A204.1 (cell line): ENCODE results near the gene FAM120A.
A peak's percentile ranks its signal among the peaks of the same experiment; 100 is the strongest.

Source experiments
- FAIRE-seq: peaks from 2 replicates; lab custom pipeline; 2012; peaks lifted over from hg19 to GRCh38; lab: Jason Lieb, UNC

Gene FAM120A

DNA sequence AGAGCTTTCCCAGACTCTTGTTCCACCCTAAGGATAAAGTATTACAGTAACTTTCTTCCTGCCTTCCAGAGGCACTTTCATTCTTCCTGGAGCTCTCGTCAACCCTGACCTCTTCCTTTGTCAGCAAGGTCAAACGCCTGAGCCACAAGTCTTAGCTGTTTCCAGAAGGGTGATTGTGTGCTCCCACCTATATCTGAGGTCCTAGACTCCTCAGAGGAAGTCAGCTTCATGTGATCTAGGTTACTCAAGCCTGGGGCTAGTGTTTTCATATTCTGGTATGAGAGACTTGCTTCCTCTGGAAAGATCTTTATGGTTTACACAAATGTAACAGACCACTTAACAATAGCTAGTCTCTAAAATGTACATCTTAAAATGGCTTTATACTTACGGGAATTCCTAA is 5.4 kb upstream of the FAM120A start:
- no peak for FAIRE-seq

DNA sequence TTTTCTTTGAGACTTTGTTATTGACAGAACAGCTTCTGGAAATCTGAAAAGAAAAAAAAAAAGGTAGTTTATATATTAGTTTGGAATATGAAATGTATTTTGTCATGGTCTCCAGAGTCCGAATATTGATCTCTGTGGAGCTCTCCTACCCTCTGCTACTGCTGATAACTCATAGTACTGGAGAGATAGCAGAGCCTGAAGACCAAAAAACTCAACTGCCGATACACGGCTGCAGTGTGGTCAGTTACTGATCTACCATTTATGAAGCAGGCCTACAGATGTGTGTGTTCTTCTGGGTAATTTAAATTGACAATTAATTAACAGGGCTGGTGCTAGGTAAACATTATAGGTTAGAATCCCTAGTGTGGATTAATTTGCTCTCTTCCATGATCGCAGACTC is 3.8 kb upstream of the FAM120A start:
- no peak for FAIRE-seq

DNA sequence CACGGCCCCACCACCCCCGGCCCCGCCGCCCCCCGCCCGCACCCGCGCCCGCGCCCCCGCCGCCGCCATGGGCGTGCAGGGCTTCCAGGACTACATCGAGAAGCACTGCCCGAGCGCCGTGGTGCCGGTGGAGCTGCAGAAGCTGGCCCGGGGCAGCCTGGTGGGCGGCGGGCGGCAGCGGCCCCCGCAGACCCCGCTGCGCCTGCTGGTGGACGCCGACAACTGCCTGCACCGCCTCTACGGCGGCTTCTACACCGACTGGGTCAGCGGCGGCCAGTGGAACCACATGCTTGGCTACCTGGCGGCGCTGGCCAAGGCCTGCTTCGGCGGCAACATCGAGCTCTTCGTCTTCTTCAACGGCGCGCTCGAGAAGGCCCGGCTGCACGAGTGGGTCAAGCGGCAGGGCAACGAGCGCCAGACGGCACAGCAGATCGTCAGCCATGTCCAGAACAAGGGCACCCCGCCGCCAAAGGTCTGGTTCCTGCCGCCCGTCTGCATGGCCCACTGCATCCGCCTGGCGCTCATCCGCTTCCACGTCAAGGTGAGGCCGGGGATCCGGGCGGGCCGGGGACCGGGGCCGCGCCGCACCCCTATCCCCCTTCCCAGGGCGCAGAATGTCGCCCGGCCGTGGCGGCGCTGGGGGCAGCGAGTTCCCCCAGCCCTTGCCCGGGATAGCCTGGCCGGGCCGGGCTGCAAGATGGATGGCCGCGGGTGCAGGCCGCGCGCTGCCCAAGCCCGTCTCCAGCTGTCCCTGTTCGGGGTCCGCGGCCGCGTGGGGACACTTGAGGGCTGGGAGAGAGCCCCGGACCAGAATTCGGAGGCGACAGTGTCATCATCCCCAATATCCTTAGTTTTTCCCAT is 594 bp downstream of the FAM120A start:
- FAIRE-seq, result no peak

DNA sequence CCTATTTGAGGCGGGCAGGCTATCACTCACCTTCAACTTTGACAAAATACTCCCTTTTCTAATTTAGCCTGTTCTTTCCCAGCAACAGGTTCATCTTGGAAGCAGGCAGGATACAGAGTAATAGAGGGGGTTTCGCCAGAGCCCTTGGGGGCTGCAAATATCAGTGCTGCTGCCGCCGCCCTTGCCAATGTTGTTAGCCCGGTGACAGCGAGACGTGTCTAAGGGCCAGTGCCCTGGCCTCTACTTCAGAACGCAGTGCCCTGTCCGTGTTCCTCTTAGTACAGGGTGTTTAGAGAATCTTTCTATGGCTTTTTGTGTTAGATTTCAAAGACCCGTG is 1.2 kb downstream of the FAM120A start:
- FAIRE-seq, result no peak

DNA sequence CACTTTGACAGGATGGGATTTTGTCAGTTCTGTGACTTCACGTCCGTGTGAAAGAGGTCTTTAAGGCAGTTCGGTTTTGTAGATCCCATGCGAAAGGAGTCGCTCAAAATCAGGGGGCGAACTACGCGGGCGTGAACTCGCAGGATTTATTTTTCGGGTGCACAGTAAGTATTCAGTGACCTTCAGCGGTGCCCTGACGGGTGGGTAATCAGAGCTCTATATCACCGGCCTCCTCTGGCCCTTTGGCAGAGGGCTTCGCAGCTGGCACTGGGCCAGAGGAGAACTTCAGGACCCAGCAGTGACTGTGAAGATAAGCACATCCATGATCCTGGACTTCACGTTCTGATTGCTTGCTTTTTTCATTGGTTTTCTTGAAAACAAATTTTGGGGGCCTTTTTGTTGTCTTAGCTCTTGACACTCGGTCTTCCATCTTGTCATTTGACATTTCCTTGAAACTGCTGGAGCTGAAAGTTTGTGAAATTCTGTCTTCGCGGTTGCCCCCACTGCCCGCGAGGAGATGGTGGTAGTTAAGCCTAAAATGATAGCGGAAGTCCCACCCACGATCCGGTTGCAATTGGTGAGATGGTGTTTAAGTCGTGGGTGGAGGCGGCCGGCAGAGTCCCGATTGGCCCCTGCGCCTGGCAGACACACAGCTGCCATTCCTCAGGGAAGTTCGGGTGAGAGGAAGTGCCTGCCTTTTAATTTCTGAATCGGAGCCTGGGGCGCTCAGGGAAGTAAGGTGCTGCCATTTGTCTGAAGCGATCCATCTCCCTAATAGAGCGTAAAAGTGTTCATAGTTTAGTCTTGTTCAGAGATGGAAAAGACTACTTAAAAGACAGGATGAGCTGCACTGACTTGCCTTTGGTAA is 1.8 kb downstream of the FAM120A start, which contains the start of gene FAM120AOS:
FAM120AOS (minus strand) TSS at position 535 of the 868 bp plus-strand sequence. CDS start 872 bp downstream, outside the sequence.
- FAIRE-seq, result peak; percentile 95

DNA sequence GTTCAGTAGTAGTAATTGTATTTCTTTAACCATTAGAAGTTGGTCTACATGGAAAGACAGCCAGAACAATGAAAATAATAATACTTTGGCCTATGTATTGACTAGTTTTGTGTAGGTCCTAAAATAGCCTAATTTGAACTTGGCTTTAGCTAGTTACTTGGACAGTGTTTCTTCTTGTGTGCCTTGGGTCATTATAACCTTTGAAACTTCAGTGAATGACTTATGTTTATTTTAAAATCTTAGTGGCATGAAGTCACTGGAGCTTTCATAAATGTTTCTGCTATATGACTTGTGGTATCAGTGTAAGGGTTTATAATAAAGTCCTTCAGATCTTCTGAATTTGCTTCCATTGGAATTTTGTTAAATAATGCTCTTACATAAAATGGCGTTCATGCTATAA is 4.5 kb downstream of the FAM120A start:
- FAIRE-seq, result no peak

DNA sequence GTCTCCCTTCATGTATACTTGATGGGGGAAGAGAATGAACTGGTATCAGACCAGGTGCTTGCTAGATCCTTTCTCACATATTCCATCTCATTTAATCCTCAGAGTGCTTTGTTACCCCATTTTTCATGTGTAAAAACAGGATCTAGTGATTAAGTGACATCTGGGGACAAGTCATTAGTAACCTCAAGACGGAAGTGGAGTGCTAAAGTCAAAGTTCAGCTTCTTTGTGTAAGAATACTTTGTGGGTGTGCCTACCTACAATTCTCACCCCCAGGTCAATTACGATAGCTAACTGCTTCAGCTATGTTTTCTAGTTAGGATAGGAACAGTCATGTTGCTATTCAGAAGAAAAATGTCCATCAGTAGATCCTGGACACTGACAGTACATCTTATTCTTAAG is 5.0 kb downstream of the FAM120A start:
- FAIRE-seq, result no peak

DNA sequence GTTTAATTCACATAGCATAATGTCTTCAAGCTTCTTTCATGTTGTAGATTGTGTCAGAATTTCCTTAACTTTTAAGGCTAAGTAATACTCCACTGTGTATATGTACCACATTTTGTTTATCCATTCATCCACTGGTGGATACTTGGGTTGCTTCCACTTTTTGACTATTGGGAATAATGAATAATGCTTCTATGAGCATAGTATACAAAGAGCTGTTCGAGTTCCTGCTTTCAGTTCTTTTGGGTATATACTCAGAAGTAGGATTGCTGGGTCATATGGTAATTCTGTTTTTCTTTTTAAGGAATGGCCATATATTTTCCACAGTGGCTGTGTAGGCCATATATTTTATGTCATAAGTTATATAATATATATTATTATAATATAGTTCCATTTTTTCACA is 5.5 kb downstream of the FAM120A start:
- FAIRE-seq, result no peak

DNA sequence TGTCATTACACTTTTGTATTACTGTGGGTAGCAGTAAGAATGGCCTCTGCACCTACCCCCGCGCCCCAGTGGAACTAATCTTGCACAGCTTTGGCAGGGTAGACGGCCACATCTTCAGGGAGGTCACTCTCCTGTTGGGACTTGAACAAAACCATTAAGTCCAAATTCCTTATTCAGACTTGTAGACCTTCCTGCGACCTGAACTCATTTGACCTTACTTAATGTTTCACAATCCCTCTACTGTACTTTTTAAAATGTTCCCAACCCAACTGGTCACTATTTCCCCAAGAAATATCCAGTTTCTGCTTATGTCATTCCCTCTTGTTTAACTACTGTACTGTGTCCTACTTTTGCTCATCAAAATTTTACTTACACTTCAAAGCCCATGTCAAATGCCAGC is 7.2 kb downstream of the FAM120A start:
- FAIRE-seq, result no peak

DNA sequence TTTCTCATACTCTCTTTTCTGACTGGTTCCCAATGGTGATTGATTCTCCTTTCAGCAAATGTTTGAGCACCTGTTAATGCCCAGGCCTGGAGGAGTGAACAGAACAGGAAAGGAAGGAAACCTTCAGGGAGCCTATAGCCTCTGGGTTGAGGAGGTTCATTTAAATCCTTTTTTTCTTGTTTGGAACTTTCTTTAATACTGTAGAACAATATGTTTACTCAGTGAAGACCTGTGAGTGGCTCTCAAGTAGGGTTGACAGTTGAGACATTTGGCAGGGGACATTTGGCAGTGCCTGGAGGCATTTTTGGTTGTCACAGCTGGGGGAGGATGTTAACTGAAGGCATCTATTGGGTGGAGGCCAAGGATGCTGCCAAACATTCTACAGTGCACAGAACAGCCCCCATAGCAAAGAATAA is 8.0 kb downstream of the FAM120A start:
- no peak for FAIRE-seq

DNA sequence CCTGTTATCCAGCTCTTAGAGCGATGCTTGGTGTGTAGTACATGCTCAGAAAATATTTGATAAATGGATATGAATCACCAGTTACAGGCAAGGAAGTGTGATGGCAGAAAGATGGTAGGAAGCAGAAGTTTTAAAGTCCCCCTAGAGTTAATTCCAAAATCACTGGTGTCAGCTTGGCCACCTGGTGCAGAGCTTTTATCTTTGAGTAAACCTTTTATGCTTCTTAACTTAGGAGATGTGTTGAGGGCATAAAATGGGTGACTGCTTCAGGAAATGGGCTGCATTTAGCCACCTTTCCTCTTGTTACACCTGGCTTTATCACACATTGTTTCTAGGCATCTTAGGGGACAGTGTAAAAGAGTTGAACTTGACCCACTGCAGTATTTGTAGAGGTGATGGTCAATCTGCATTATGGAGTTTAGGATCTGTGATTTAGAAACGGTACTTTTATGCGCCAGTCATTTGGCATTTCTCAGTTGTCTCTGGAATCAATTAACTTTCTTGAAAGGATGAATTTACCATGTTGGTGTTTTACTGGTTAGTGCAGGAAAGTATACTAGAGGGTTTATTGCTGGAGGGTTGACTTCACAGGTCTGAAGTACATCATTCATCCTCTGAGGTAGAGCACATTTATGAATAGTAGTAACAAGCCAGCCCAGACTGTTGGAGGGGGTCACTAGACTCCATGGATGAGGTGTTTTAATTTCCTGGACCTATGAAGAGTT is 9.4 kb downstream of the FAM120A start:
- no peak for FAIRE-seq

DNA sequence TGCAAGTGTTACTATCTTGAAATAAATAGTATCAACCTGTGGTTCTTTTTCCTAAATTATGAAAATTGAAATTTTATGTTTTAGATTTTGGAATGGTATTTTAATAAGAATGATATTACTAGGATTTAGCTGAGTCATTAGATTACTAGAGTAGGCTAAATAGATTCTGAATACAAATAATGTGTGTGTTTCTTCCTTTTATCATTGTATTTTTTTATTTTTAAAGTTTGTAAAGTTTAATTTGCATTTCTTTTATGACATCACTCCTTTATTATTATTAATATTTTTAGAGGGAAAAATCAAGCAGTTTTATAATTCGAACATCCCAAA is 9.9 kb downstream of the FAM120A start:
- FAIRE-seq, result no peak

DNA sequence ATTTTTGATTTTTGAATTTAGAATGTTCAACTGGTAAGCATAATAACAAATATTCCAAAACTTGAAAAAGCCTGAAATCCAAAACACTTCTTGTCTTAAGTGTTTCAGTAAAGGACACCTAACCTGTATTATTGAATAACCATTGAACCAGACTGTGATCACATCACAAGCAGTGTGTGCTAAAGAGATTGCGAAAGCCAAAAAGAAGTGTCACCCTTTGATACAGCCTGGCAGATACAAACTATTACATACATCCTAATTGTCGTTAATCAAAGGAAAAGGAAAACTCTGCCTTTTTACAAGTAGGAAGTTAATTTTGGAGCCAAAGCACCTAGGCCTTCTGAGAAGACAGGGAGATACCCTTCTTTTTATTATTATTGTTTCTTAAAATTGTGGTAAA is 10.3 kb downstream of the FAM120A start:
- FAIRE-seq, result no peak

DNA sequence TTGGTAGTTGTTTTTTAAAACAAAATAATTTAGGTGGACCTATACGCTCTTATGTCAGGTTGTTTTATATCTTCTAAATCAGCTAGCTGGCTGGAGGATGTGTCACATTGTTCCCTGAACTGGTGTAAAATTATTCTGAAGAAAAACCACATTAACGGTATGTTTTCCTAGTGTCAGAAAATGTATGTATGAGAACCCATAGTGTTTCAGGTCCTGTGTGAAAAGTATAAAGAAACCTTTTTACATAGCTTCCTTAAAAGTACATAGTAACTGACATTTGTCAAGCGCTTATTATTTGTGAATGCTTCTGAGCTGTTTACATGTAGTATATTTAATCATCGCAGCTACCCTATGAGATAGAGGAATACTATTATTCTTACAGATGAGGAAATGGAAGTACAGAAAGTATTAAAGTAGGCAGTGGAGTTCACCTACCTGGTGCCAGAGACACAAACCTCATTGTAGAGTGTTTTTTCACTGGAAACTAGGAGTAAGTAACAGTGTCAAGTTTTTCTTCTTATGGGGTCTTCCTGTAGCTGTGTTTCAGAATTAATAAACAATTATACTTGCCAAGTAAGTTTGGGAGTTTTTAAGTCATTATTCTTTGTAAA is 12.3 kb downstream of the FAM120A start:
- no peak for FAIRE-seq

DNA sequence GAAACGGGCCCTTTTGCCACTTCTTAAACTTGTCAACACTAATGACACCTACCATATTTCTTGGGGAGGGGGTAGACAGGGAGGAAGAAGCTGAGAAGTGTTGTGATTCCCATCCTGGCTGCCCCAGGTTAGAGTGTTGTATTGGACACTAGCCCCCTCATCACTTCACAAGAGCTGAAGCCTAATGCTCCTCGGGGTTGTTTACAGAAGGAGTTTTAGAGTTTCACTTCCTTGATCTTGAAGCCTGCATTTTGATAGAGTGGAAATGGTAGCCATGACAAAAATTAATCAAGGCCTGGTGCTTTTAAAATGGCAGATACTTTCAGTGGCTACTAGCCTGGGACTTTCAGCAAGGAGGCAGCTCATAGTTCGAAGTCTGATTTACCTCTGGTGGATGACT is 12.9 kb downstream of the FAM120A start:
- FAIRE-seq, result no peak

DNA sequence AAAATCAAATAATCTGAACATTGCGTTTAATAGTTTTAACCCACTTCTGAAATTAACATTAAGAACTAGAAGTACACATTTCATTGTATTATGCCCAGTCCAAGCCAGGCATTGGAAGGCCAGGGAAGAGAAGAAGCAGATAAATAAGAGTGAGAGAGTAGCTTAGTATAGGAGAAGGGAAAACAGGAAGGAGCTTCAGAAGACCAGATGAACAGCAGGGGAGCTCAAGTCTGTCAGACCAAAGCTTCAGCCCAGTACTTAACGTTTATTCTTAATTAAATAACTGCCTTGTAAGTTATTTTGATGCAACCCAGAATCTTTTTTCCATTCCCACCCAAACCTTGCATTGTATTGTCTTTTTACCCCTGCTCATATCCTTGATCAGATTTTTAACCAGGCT is 13.4 kb downstream of the FAM120A start:
- FAIRE-seq, result no peak

DNA sequence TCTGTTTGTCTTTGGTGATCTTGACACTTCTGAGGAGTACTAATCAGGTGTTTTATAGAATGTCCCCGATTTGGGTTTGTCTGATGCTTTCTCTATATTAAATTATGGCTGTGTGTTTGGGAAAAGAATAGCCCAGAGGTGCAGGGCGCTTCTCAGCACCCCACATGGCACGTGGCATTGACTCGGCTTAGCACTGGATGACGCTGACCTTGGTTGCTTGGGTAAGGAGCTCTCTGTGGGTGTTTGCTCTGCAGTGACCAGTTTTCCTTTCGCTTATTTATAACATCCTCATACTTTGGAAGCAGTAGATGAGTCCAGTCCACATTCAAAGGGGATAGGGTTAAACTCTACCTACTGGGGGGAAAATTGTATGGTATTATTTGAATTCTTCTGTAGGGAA is 14.4 kb downstream of the FAM120A start:
- no peak for FAIRE-seq

DNA sequence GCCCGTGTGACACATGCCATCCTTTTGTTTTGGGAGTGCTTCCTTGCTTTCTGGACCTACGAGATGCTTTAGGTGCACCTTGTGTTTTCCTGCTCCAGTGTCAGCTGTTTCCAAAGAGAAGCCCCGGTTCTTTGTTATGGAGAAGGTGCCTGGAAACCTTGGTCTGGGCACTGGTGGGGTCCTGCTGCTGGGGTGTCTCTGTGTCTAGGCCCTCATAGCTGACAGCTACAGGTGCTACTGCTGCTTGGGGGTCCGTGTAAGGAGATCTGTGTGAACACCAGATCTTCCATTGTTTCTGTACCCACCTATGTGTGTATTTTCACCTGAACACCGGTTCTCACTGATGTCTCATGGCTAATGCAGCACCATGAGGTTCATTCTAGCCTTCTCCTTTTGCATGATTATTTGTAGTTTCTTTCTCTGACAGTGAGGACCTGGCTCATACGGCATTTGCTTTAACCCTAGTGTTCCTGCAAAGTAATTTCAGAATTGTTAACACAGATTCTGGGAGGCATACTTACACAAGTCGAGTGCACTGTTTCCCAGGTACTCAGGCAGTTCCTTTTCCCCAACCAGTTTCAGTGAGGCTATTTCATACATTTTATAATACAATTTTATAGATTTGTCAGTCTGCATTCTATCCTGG is 15.1 kb downstream of the FAM120A start:
- no peak for FAIRE-seq

DNA sequence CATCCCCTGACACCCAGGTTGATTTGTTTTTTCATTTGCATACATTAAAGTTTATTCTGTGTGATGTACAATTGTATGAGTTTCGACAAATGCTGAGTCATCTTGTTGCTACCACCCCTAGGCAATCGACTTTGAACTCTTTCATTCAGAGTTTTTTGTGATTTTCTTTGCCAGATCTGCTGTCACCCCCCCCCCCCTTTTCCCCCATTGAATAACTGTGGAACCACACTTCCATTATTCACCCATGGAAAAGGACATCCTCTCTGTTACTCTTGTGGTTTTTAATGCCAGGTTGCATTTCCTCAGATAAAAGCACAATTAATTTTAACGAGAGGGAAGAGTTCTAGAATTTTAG is 15.6 kb downstream of the FAM120A start:
- no peak for FAIRE-seq

DNA sequence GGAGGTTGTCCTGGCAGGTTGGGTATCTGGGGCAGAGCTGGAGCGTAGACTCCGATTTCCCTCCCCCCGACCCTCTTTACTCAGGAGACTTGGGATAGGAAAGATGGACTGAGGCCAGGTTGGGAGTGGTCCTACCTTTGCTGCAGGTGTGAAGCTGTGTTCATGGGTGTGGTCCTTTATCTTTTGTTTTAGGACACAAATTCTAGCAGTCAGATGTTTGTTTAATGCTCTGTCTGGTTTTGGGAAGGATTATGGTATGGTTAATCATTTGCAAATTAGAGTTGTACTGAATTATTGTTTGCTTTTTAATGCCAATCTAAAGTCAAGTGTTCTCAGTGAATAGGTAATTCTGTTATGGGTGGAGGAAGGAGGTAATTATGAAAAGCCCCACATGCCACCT is 16.0 kb downstream of the FAM120A start:
- no peak for FAIRE-seq

DNA sequence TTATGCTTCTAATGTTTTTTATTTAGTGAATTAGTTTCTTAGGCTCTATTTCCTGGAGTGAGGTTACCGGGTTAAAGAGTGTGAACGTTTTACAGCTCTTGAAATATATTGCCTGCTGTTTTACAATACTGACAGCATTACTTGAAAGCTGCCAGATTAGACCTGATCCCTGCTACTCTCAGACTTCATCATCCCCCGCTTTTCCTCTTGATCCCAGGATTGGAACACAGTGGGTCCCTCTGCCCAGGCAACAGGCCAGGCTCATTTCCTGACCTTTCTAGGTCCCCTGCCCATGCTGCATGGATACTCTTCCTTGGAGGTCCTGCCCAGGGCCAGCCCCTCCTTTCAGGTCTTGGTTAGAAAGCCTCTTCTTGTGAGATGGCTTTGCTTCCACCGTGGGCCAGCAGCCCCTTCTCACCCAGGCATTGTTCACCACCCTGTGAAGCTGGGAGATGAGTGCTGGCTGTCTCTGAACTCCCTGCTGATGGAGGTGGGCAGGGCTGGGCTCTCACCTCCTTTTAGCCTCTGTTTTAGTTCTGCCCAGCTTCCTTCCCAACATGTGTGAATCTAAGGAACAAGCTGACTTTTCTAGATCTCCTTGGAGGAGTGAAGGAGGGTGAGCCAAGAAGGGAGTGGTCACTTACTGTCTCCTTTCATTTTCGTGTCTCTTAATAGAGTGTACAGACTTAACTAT is 17.4 kb downstream of the FAM120A start:
- no peak for FAIRE-seq

DNA sequence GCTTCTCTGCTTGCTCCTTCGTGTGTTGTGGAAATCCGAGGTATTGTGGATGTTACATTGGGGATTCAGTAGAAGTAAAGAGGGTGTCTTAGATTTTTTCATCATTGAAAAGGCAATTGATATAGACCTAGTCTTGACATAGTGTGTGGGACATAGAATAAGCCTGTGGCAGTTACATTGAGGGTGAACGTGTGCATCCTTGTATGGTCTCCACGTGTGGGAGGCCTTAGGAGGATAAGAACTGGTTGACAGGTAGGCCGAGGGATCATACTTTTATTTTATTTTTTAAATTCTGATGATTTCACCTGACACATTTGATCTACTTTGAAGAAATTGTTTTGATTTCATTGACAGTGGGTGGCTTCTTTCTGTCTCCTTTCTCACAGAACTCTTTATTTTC is 18.9 kb downstream of the FAM120A start:
- FAIRE-seq, result no peak
